GM23338 (cell line): ENCODE measurements around the gene XPO4. TPM values are rescaled to one million over a fixed set of nuclear protein-coding genes. Genes with fewer than 3 reads are reported as not detected.

Experiments
- ATAC-seq: fragments of 200-7000 bp; cut with Tn5 transposase; 3 replicates; pipeline ENCODE4 v1.9.1; 2020
- DNase-seq: peaks from one replicate; pipeline ENCODE4 v3.0.0-alpha.2; 2015; ENCODE audit warnings: low spot score
- H2AFZ ChIP-seq: fragments of 200-600 bp; sonication (generic); 2 replicates; pipeline ENCODE4 v1.8.0; 2016; ENCODE audit warnings: antibody characterized with exemption, mild to moderate bottlenecking, moderate library complexity
- H3F3A ChIP-seq: fragments of 200-600 bp; sonication (generic); replicated peaks from 2 replicates; pipeline ENCODE4 v1.8.0; 2017; ENCODE audit warnings: antibody characterized with exemption, mixed run types, low read depth
- H3K27ac ChIP-seq: fragments of 200-600 bp; sonication (generic); 2 replicates; pipeline ENCODE4 v1.6.1; 2016; ENCODE audit warnings: low read depth
- H3K27me3 ChIP-seq: fragments of 200-600 bp; sonication (generic); 2 replicates; pipeline ENCODE4 v1.8.0; 2016; ENCODE audit warnings: mild to moderate bottlenecking, mixed run types, moderate library complexity; ENCODE audit not compliant: insufficient read depth
- H3K36me3 ChIP-seq: fragments of 200-600 bp; sonication (generic); 2 replicates; pipeline ENCODE4 v1.8.0; 2016; ENCODE audit warnings: mild to moderate bottlenecking; ENCODE audit not compliant: insufficient read depth
- H3K4me1 ChIP-seq: fragments of 200-600 bp; sonication (generic); 2 replicates; pipeline ENCODE4 v1.8.0; 2016; ENCODE audit warnings: mild to moderate bottlenecking, moderate library complexity; ENCODE audit not compliant: insufficient read depth
- H3K4me2 ChIP-seq: fragments of 200-600 bp; sonication (generic); 2 replicates; pipeline ENCODE4 v1.7.1; 2017; ENCODE audit warnings: mixed run types
- H3K4me3 ChIP-seq: fragments of 200-600 bp; sonication (generic); 2 replicates; pipeline ENCODE4 v1.6.1; 2016; ENCODE audit warnings: mixed run types
- H3K79me2 ChIP-seq: fragments of 200-600 bp; sonication (generic); replicated peaks from 2 replicates; pipeline ENCODE4 v1.8.0; 2017; ENCODE audit warnings: mild to moderate bottlenecking; ENCODE audit not compliant: insufficient read depth
- H3K9me2 ChIP-seq: fragments of 200-600 bp; sonication (generic); 2 replicates; pipeline ENCODE4 v1.8.0; 2017; ENCODE audit not compliant: insufficient read depth
- H4K20me1 ChIP-seq: fragments of 200-600 bp; sonication (generic); replicated peaks from 2 replicates; pipeline ENCODE4 v1.8.0; 2017; ENCODE audit warnings: mild to moderate bottlenecking; ENCODE audit not compliant: insufficient read depth
- H3K27ac Mint-ChIP-seq: 2 replicates; pipeline ENCODE4 v1.8.0; 2020; ENCODE audit warnings: inconsistent platforms, mild to moderate bottlenecking, moderate library complexity, mixed read lengths
- H3K27me3 Mint-ChIP-seq: 3 replicates; pipeline ENCODE4 v1.8.0; 2022; ENCODE audit warnings: low read depth, mild to moderate bottlenecking, moderate library complexity, mixed read lengths, inconsistent platforms; ENCODE audit not compliant: insufficient read depth, poor library complexity
- H3K36me3 Mint-ChIP-seq: 3 replicates; pipeline ENCODE4 v1.8.0; 2021; ENCODE audit warnings: low read depth, mild to moderate bottlenecking, inconsistent platforms, moderate library complexity, mixed read lengths
- H3K4me1 Mint-ChIP-seq: 3 replicates; pipeline ENCODE4 v1.8.0; 2020; ENCODE audit warnings: mild to moderate bottlenecking, inconsistent platforms, mixed read lengths
- H3K4me3 Mint-ChIP-seq: 3 replicates; pipeline ENCODE4 v1.8.0; 2021; ENCODE audit warnings: moderate library complexity, mild to moderate bottlenecking, inconsistent platforms, mixed read lengths
- H3K9me3 Mint-ChIP-seq: 3 replicates; pipeline ENCODE4 v1.8.0; 2020; ENCODE audit warnings: moderate library complexity, mild to moderate bottlenecking, inconsistent platforms, mixed read lengths
- CREB1 ChIP-seq: fragments of 250-450 bp; sonication (Bioruptor Pico); IDR thresholded peaks from 2 replicates; pipeline ENCODE4 v1.5.0; 2020; ENCODE audit warnings: low read depth, mild to moderate bottlenecking, moderate library complexity
- EZH2 ChIP-seq: fragments of 200-600 bp; sonication (generic); IDR thresholded peaks from one replicate; pipeline ENCODE4 v1.8.0; 2017; ENCODE audit warnings: antibody characterized with exemption, mild to moderate bottlenecking, low read depth; ENCODE audit not compliant: unreplicated experiment
- EZH2phosphoT487 ChIP-seq: fragments of 200-600 bp; sonication (generic); IDR thresholded peaks from one replicate; pipeline ENCODE4 v1.8.1; 2018; ENCODE audit warnings: antibody characterized with exemption; ENCODE audit not compliant: unreplicated experiment
- JUNB ChIP-seq: IDR thresholded peaks from one replicate; pipeline ENCODE4 v1.6.1; 2016; ENCODE audit warnings: antibody characterized with exemption; ENCODE audit not compliant: unreplicated experiment
- NANOG ChIP-seq: IDR thresholded peaks from 2 replicates; pipeline ENCODE4 v1.6.1; 2016; ENCODE audit warnings: antibody characterized with exemption, borderline replicate concordance
- POLR2AphosphoS5 ChIP-seq: IDR thresholded peaks from 2 replicates; pipeline ENCODE4 v1.6.1; 2016; ENCODE audit warnings: antibody characterized with exemption, low read depth
- STAT1 ChIP-seq: IDR thresholded peaks from one replicate; pipeline ENCODE4 v1.6.1; 2016; ENCODE audit warnings: antibody characterized with exemption; ENCODE audit not compliant: unreplicated experiment
- ZNF331 ChIP-seq: fragments of 250-450 bp; sonication (Bioruptor Pico); IDR thresholded peaks from 2 replicates; pipeline ENCODE4 v1.5.0; 2020; ENCODE audit warnings: low read depth, mild to moderate bottlenecking, moderate library complexity
- polyA plus RNA-seq: library from polyadenylated mRNA; unstranded; fragments of >200 nt; fragmentation: Nextera tagmentation; extraction: Ambion mirVana; gene quantifications from 2 replicates; pipeline ENCODE4 v1.2.1, GENCODE V29; 2016
- total RNA-seq: library from RNA; depleted of rRNA; stranded (reverse); fragments of >200 nt; shearing (Covaris generic); gene quantifications from 2 replicates; pipeline ENCODE4 v1.2.3, GENCODE V29; 2014
- TF ChIP-seq, protein P1 (sequence below): IDR thresholded peaks from one replicate; pipeline ENCODE4 v1.6.1; 2018; ENCODE audit warnings: antibody characterized with exemption; ENCODE audit not compliant: unreplicated experiment
- TF ChIP-seq, protein P2 (sequence below), 2 experiments: fragments of 200-600 bp in 1 of 2; sonication (generic) in 1 of 2; conservative IDR thresholded peaks; 2 replicates each; pipeline versions ENCODE4 v1.5.1 to v1.6.1; 2016 to 2017; ENCODE audit warnings: antibody characterized with exemption in 2 of 2, low read depth in 2 of 2, mild to moderate bottlenecking in 2 of 2, moderate library complexity in 1 of 2

The XPO4 gene
- total and polyA plus RNA-seq, 2 experiments from 2014 or later: 14.1 to 57.8 TPM

DNA sequence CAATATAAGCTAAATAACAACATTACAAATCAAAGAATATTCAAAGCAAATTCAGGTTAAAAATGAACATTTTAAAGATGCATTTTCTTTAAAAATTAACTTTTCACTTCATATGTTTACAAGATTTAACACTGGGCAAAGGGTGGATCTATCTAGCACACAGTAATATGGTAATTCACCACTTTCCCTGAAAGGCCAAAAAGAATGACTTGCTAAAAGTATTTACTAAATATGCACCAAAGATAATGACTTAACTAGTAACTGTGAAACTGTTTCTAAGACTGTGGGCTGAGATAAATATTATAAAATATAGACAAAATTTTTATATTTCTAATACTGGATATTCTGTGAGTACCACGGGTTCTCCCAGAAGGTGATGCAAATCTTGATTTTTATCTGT is 124.2 kb downstream of the XPO4 start (continued):
- TF ChIP-seq, protein P1, sequence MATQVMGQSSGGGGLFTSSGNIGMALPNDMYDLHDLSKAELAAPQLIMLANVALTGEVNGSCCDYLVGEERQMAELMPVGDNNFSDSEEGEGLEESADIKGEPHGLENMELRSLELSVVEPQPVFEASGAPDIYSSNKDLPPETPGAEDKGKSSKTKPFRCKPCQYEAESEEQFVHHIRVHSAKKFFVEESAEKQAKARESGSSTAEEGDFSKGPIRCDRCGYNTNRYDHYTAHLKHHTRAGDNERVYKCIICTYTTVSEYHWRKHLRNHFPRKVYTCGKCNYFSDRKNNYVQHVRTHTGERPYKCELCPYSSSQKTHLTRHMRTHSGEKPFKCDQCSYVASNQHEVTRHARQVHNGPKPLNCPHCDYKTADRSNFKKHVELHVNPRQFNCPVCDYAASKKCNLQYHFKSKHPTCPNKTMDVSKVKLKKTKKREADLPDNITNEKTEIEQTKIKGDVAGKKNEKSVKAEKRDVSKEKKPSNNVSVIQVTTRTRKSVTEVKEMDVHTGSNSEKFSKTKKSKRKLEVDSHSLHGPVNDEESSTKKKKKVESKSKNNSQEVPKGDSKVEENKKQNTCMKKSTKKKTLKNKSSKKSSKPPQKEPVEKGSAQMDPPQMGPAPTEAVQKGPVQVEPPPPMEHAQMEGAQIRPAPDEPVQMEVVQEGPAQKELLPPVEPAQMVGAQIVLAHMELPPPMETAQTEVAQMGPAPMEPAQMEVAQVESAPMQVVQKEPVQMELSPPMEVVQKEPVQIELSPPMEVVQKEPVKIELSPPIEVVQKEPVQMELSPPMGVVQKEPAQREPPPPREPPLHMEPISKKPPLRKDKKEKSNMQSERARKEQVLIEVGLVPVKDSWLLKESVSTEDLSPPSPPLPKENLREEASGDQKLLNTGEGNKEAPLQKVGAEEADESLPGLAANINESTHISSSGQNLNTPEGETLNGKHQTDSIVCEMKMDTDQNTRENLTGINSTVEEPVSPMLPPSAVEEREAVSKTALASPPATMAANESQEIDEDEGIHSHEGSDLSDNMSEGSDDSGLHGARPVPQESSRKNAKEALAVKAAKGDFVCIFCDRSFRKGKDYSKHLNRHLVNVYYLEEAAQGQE: no peak
- no peak for TF ChIP-seq ZNF331
- TF ChIP-seq EZH2phosphoT487: no peak
- TF ChIP-seq CREB1 (CRISPR knock-in tag): no peak
- no peak for TF ChIP-seq EZH2
- TF ChIP-seq JUNB: no peak
- no peak for TF ChIP-seq POLR2AphosphoS5

DNA sequence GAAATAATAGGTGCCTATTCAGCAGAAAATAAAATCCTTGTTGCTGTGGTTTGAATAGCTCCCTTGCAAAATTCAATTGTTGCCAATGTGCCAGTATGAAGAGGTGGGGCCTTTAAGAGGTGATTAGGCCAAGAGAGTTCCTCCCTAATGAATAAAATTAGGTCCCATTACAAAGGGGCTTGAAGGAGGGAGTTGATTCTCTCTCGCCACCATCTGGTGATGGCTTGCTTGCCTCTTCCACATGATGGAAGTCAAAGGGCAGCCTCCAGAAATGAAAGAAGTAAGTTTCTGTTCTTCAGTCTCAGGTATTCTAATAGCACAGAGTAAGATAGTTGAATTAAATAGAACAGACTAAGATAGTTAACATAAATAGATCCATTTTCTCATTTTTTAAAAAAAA is 125.8 kb downstream of the XPO4 start:
- H3K4me2 ChIP-seq: no peak overlapping the region
- Mint-ChIP-seq H3K36me3 (peaks cover 4% of the 10 kb centered on the region; the same call in 2 of the 3 replicates), H3K4me3 (no peak overlapping the region), H3K27ac (no peak overlapping the region), H3K4me1 (peaks cover 7% of the 10 kb centered on the region; the same call in 2 of the 3 replicates), H3K27me3 (peaks cover 11% of the 10 kb centered on the region), H3K9me3 (no peaks in the 10 kb centered on the region)
- H4K20me1 ChIP-seq: no peaks in the 10 kb centered on the region
- no peak overlapping the region for H2AFZ ChIP-seq
- ATAC-seq: no peak
- H3F3A ChIP-seq: no peaks in the 10 kb centered on the region
- no peaks in the 10 kb centered on the region; the same call in 1 of the 2 replicates for H3K4me1 ChIP-seq
- H3K27me3 ChIP-seq: no peaks in the 10 kb centered on the region
- TF ChIP-seq, protein P2, sequence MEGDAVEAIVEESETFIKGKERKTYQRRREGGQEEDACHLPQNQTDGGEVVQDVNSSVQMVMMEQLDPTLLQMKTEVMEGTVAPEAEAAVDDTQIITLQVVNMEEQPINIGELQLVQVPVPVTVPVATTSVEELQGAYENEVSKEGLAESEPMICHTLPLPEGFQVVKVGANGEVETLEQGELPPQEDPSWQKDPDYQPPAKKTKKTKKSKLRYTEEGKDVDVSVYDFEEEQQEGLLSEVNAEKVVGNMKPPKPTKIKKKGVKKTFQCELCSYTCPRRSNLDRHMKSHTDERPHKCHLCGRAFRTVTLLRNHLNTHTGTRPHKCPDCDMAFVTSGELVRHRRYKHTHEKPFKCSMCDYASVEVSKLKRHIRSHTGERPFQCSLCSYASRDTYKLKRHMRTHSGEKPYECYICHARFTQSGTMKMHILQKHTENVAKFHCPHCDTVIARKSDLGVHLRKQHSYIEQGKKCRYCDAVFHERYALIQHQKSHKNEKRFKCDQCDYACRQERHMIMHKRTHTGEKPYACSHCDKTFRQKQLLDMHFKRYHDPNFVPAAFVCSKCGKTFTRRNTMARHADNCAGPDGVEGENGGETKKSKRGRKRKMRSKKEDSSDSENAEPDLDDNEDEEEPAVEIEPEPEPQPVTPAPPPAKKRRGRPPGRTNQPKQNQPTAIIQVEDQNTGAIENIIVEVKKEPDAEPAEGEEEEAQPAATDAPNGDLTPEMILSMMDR (conservative IDR thresholded peaks at IDR 0.05; ENCODE audit: low read depth in 2 of 2): peak; percentile 40 to 51; a peak in 3 of 4 replicates
- TF ChIP-seq POLR2AphosphoS5: no peak
- no peak overlapping the region for H3K4me3 ChIP-seq
- 0 out of 2 replicates have a peak, but pooled peaks cover 5% of the 10 kb centered on the region for H3K36me3 ChIP-seq
- peak; percentile 66 for DNase-seq
- no peaks in the 10 kb centered on the region for H3K79me2 ChIP-seq
- H3K27ac ChIP-seq: no peak overlapping the region
- no peaks in the 10 kb centered on the region for H3K9me2 ChIP-seq

DNA sequence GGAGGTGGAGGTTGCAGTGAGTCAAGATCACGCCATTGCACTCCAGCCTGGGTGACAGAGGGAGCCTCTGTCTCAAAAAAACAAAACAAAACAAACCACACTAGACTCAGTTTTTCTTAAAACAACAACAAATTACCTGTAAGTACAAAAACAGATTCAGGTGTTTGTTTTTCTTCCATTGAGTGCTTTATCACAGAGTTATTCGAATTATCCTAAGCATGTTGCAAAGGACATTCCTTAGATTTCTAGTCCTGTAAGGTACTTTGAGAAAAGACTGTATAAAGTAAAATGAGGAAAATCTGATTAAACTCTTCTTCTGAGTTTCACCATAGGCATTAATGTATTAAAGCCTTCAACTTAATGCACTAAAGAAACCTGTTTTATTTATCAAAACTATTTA is 126.6 kb downstream of the XPO4 start:
- Histone ChIP-seq H3K9me2 (no peaks in the 10 kb centered on the region), H3F3A (no peaks in the 10 kb centered on the region), H4K20me1 (no peaks in the 10 kb centered on the region), H3K4me2 (no peak overlapping the region), H2AFZ (no peak overlapping the region), H3K36me3 (no peaks in the 10 kb centered on the region), H3K27me3 (no peaks in the 10 kb centered on the region), H3K4me3 (no peak overlapping the region), H3K27ac (0 out of 2 replicates have a peak overlapping the region, but pooled peaks have one; percentile 30), H3K79me2 (no peaks in the 10 kb centered on the region), H3K4me1 (no peaks in the 10 kb centered on the region; the same call in 1 of the 2 replicates)
- Mint-ChIP-seq H3K27ac (no peak overlapping the region), H3K4me3 (no peak overlapping the region), H3K4me1 (peaks cover 7% of the 10 kb centered on the region; the same call in 2 of the 3 replicates), H3K36me3 (peaks cover 8% of the 10 kb centered on the region), H3K9me3 (no peaks in the 10 kb centered on the region), H3K27me3 (peaks cover 11% of the 10 kb centered on the region)
- DNase-seq: peak; percentile 56
- ATAC-seq: no peak
- TF ChIP-seq STAT1: no peak
- no peak for TF ChIP-seq EZH2
- TF ChIP-seq, protein P2 (conservative IDR thresholded peaks at IDR 0.05; ENCODE audit: low read depth in 2 of 2): no peak
- no peak for TF ChIP-seq EZH2phosphoT487
- TF ChIP-seq NANOG: no peak
- no peak for TF ChIP-seq ZNF331
